NCI-H226 (cell line): Measurements from ENCODE around the gene TMEM164.

Source experiments
- DNase-seq: peaks from one replicate; pipeline ENCODE4 v3.0.0-alpha.2; 2015

Gene TMEM164

DNA sequence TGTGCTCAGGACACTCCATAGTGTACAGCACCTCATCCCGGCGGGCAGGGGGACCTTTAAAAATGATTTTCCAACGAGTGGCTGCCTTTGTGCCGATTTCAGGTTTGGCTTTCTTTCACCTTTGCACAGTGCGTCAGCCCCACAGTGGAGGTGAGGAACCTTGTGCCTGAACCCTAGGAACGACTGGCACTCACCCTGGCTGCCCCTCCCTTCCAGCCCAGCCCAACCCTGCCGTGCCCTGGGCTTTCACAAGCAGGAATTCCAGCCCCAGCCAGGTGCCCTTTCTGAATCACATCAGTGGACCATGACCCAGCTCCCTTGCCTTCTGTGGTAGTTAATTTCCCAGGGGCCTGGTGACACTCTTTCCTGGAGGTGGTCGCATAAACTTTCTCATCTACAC, 1.3 kb downstream of the TMEM164 start:
- DNase-seq = no peak

DNA sequence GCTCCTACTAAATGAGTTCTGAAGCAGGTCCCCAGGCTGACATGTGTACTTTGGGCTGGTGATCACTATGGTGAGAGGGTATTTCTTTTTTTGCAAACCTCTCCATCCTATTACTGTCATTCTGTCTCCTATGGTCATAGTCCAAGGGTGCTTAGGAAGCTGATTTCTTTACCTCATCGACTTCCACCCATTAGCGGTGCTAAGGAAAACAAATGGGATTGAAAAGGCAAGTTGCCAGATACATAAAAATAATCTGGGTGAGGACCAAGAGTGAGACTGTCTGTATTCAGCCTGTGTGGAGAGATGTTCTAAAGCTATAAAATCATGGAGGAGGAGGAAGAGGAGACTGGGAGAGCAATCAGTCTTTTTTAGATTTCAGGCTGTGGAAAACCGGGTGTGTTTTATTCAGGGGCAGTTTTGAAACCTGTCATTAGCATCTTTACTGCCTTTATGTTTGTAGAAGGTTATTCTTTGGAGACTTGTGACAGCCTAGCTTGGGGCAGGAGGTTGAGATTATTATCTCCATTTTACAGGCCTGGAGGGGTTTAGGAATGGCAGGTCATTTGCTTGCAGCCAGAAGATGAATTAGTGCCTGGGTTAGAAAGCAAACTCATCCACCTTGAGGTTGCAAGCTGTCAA, 1.9 kb downstream of the TMEM164 start:
- no peak for DNase-seq

DNA sequence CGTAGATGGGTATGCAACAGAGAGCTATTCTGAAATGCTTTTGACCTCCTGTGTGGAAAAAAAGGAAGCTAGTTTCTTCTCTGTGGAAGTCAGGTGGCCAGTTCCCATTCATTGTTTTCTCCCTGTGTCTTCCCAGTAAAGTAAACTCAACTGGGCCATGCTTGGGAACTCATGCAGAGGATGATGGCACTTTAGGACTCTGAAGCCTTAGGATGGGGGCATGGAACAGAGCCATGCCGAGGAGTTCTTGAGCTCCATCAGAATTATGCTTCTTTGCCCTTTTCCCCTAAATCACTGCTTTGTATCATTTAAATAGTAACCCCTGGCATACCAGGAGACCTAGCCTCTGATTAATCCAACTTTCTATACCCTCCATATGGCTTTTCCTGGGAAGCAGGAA, 3.2 kb downstream of the TMEM164 start:
- no peak for DNase-seq

DNA sequence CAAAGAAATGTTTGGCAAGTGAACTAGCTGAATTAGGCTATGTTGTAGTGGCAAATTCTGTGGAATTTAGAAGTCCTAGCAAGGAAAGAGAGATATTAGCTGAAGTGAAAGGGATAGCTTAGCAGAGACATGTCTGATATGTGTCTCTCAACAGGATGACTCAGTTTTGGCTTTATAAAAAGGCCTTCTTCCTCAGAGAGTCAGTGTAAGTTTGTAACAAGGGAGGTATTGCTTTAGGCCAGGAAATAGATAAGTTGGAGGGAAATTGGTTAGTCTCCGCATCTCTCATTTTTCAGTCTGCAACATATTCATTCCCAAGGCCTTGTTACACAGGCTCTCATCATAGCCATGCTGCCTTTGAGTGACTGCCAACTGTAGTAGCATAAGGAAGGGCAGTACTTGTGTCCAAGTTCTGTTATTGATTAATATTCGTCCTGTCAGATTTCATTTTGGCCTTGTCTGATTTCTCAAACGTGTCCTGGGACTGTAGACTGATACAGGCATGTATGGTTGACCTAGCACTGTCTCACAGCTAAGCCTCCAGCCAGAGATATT, 4.0 kb downstream of the TMEM164 start:
- DNase-seq = no peak

DNA sequence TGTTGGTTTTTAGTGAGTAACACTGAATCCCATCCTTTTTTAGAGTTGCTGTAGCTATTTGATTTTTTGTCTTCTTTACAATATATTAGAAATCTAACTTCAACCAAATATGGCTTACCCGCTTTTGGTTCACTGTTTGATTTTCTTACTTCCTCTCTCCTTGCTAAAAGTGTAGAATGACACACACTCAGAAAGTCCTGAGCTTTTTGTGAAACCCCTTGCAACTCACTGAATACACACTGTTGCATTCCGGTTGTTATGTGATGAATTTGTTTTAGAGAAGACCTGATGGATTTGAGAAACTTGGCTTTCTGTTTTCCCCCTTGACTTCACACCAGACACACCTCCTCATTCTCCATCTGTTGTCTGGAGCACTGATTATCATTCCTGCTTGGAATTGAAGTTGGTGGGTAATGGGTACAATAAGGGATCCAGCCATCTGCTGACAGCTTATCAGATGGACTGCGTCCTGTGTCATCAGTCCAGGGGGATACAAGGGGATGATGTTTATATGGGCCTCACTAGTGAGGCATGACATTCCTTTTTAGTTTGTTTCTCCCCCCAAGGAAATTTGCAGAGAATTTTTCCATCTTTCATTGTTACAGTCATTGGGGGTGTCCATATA, 5.2 kb downstream of the TMEM164 start:
- DNase-seq = no peak

DNA sequence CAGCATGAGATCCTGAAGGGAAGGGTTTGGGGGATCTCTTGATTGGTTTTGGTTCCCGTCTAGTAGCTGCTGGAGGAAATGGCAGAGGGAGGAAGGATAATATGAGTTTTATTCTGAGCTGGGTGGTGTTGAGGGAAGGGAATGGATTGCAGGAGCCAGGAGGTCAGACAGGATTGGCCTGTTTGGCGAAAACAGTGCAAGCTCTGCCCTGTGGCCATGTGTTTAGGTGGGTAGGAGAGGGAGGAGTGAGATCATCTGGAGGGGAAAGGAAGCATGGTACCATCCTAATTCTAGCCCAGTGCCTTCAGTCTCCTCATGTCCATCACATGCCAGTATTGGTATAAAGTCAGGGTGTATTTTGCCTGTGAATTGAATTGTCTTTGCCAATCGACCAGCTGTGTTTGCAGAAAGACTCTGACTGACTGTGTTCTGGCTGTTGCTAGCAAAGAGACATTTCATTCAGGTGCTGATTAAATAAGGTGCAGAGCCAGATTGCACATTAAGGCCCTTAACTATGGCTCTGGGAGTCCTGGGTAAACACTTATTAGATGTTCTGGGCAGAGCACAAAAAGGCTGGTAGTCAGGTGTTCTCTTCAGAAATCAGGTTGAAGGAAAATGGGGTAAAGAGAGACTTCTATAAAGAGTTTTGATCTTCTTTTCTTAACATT, 10.0 kb downstream of the TMEM164 start:
- no peak for DNase-seq

DNA sequence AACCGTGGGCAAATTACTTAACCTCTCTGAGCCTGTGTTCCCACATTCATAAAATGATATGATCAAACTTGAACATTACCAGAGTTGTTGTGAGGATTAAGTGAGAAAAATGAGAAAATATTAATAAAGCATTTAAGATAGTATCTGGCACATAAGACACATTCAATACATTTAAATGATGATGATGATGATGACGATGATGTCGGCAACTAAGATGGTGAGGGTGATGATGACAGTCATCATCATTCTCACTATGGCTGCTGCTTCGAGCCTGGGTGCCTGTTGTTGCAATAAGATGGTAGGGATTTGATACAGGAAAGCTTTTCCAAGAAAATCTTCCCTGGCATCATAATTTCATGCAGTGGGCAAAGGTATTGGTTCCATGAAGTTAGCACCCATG, 11.1 kb downstream of the TMEM164 start:
- DNase-seq = no peak

DNA sequence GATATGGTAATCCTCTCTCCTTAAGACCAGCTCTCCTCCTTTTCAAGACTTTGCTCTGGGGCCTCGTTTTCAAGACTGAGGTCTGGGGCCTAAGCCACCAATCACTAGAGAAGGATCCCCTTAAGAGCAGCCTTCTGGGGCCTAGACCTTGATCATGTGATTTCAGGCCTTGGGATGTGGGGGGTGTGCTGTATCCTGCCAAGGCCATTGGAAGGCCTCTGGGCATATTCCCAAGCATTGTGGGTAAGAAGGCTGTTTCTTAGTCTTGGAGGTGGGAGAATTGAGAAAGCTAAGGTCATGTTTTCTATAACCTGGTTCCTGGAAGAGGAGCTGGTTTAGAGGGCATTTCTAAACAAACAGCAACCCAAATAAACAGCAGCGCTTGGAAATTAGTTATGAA, 12.1 kb downstream of the TMEM164 start:
- DNase-seq = no peak

DNA sequence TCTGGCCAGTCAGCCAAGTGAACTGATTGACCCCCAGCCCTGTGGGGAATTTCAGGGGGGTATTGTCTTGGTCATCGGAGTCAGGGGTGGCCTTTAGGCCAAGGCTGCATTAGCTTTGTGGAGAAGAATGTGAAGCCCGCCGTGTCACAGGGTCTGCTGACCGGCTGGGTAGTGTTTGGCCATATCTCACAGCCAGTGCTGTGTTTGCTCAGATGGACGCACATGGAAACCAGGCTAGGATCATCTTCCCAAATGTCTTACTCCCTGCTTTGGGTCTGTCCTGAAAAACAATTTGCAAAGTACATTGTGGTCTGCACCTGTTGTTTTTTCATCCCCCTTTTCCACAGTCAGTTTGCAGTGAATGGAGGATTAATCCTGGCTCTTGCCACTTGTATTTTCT, 13.0 kb downstream of the TMEM164 start:
- DNase-seq = no peak

DNA sequence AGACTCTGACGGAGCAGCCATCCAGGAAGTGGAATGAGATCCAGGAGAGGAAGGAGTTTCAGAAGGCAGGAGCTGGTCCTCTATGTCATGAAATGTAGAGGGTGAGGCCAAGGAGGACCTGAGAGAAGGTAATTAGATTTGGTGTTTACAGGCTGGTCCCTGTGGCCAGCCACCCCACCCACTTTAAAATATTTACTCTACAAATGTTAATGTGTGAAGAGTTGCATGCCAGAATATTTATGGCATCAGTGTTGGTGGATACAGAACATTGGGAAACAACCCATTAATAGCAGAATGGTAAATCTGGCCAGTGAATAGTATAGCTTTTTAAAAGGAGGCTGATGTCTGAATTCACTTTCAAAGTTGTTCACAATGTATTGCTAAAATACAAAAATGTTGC, 17.6 kb downstream of the TMEM164 start:
- DNase-seq = no peak

DNA sequence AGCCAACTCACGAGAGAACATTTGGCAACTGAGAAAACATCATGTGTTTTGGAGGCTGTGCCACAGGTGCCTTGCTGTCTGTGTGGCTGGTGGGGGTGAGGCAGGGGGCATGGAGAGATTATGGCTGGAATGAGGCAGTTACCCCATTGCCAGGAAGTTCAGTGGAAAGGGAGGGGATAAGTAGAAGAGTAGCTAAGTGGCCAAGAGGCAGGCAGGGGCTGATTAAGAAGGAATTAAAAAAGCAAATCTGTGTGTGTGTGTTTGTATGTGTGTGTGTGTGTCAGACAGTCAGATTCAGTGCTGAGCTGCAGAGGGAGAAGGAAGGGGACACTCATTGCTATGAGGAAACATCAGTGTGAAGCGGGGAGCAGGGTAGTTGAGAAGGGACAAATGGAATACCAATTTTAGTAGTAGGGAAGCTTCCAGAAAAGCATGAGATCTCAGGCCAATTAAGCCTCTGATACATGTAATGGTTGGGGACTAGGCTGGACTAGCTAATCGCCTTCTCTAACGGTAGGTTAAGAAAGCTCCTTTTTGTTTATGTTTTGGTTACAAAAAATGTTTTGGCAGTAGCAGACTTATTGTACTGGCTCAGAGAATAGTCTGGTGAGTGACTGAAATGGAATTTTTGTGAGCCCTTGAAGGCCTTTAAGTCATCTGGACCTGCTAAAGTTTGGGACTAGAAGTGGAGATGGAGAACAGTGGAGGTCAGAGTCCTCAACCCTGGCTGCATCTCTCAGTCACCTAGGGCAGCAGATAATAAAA, 18.5 kb downstream of the TMEM164 start:
- DNase-seq = no peak

DNA sequence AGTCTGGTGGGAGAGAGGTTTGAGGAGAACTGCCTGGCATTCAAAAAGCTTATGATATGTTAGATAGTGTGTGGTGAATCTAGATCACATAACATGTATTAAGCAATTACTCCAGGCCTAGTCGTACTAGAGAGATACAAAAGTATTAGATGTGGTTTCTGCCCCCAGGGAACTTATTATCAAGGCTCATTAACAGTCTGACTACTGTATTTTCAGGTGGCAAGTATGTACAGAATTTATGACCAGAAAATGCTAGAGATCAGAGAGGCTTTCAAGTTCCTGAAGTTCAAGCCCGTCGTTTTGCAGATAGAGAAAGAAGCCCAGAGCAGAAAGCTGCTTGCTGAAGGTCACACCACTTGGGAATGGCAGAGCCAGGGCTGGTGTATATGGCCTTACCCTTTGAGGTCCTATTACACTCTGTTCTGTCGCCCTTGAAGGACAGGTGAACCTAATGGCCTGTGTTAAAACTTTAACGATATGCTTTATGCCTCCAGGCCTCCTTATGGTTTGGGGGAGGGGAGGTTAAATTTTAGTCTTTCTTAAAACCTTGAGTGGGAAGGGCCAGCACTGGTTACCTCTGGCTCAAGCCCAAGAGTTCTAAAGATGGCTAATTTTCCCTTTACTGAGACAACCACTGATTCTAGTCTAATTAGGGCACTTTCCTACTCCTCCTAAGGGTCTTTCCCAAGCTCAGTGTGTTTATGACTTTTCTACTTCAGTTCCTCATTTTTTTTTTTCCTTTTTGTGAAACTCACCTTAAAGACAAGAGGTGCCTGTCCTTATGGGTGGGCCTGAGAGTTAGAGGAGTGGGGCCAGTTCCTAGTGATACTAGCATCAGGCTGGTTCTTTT, 19.9 kb downstream of the TMEM164 start:
- no peak for DNase-seq

DNA sequence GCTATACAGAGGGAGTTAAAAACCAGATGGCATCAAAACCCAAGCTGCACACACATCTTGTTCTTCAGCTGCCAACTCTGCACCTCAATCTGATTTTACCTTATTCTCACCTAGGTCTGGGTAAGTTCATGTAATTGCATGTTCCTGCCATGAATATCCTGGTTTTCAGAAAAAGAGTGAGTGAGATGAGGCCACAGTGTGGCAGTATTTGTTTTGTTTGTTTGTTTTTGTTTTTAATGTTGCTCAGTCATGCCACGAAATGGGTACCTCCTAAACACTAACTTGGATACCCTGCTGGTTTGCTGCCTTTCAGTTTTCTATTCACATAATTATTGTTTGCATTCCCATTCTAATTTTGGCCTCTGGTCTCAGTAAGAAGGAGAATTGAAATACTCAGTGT, 22.5 kb downstream of the TMEM164 start:
- no peak for DNase-seq

DNA sequence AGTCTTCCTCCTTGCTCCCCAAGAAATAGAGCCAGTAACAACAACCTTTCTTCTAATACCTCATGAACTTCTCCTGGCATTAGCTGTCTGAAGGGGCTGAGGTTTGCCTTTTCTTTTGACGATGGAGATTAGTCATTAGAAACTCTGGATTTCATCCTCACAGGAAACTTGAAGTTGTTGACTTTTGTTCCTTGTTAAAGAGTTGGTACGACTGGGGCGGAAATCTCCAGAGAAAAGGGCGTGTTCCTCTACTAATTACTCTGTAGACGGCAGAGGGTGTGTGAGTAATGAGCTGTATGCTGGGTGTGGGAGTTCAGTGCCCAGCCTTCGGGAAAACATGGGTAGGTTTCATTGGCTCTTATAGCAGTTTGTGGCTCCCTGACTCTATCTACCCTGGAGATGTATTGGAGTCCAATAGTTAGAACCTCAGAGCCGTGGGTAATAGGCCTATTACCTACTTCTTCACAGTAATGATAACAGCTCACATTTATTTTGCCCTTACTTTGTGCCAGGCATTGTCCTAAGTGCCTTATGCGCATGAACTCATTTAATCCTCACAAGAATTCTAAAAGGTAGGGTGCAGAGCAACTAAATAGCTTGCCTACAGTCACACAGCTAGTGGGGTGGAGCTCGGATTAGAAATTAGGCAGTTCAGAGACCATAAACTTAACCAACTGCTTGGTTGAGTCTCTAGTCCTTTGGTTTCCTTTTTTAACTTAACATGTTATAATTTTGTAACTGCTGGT, 23.4 kb downstream of the TMEM164 start:
- DNase-seq = no peak

DNA sequence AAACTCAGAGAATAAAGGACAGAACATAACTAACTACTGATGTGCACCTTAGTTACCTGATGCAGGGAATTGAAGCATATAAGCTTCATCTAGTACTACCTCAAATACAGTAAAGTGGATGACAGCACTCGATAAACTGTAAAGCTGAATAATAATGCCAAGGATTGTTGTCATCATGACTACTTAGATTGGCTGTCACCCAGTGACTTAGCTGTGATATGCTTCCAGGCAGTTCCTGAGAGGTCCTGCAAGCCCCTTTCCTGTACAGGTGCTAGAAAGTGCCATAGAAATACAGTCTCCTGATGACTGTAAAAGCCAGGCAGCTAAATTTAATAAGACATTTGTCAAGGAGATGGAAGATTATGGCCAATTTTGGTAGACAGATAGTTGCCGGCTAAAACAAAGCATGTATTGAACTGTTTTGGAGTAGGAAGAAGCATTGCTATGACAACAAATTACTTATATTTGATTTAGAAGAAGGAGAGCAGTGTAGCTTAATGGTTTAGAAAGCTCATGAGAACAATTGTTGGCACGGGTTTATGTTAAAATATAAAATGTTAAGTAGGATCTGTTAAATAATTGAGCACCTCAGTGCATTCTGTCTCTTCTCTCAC, 29.7 kb downstream of the TMEM164 start:
- no peak for DNase-seq

DNA sequence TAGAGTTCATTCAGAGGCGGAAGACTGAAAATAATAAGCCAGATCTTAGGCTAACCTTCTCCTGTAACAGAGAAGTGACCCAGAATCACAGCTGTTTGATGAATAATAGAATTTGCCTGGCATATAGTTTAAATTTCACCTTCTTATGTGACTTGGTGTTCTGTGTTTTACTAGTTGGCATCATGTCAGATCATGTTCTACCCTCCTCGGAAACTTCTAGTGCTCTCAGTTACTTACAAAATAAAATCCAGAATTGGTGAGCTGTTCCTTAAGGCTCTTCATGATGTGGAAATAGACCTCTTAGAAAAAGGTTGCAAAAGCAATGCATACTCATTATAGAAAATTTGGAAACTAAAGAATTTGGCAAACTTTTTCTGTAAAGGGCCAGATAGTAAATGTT, 31.1 kb downstream of the TMEM164 start:
- no peak for DNase-seq

DNA sequence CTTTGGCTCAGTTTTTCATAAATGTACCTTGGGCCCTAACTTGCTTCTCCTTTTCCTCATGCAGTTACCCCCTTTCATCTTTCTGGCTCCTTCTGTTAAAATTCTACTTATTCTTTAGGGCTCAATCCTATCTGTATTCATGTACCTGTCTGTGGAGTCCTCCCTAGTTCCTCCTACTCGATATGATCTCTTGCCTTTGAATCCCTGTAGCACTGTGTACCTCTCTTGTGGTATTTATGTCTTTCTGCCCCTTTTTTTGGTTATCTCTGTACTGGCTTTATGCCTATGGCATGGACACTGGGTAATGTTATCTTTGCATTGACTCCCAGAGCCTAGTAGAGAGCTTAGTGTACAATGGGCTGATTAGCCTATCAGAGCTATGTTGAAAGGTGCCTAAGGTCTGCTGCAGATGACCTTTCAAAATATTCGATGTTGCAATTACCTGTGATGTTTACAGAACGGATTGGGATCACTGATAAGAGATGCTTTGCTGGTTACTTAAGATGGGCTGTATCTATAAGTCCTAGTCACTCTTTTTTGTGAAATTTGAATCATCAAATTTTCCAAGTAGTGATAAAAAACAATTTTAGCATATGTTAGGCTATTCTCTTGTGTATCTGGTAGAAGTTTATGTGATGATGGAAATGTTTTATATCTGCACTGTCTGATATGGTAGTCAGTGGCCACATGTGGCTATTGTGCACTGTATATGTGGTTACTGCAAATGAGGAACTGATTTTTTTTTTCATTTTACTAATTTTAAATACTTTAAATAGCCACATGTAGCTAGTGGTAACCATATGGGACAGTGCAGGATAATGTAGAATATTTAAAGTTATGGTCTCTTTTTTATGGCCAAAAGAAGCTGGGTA, 33.5 kb downstream of the TMEM164 start:
- no peak for DNase-seq

DNA sequence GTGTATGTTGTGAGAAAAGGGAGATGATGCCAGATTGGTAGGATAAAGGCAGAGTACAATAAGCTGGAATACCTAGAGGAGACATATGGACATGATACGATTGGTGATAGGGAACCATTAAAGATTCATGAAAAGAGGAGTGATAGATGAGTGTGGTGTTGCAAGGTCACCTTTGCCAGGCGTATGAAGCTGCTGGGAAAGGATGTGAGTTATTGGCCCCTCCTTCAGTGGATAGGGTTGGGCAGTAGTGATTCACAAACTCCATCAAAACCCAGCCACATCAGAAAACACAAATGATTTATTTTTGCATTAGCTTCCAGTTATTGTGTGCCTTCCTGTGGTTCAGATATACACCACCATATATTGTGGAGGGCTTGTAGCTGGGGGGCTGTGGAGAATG, 34.3 kb downstream of the TMEM164 start:
- DNase-seq = no peak

DNA sequence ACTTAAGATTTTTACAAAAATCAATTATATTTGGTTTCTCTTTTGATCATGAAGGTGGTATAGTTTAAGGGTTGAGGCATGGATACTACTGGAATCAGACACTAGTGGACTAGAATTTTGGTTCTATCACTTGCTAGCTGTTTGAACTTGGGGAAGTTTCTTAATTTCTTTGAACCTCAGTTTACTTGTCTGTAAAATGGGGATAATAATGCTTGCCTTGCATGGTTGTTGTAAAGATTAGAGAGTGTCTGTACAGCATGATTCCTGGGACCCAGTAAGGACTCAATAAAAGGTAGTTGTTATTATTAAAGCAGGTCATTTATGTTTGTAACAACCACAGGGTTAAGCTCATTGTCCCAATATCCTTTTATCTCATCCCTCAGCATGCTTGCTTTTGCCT, 36.0 kb downstream of the TMEM164 start:
- DNase-seq = no peak

DNA sequence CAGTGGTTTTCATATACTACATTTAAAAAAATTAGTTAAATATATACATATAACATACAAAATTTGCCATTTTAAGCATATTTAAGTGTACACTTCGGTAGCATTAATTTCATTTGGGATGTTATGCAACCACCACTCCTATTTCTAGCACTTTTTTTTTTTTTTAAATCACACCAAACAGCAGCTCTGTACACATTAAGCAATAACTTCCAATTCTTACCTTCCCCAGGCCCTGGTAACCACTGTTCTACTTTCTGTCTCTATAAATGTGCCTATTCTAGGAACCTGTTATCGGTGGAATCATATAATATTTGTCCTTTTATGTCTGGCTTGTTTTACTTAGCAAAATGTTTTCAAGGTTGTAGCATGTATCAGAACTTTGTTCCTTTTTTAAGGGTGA, 39.1 kb downstream of the TMEM164 start:
- DNase-seq = no peak
